Neural progenitor cell (in vitro differentiated cells): ENCODE data around the gene USP32. TPM values are rescaled to one million over a fixed set of nuclear protein-coding genes. Genes with fewer than 3 reads are reported as not detected.

Experiments used
- DNase-seq: peaks from one replicate; pipeline ENCODE4 v3.0.0-alpha.2; 2016; ENCODE audit warnings: low spot score
- H2AFZ ChIP-seq: fragments of 200-600 bp; sonication (generic); replicated peaks from 2 replicates; pipeline ENCODE4 v1.6.1; 2016; ENCODE audit warnings: antibody characterized with exemption
- H3F3A ChIP-seq: fragments of 200-600 bp; sonication (generic); 2 replicates; pipeline ENCODE4 v1.6.1; 2016; ENCODE audit warnings: antibody characterized with exemption, low read depth
- H3K27ac ChIP-seq: fragments of 200-600 bp; sonication (generic); 2 replicates; pipeline ENCODE4 v1.5.1; 2016; ENCODE audit warnings: mild to moderate bottlenecking
- H3K27me3 ChIP-seq: fragments of 200-600 bp; sonication (generic); 2 replicates; pipeline ENCODE4 v1.6.1; 2016; ENCODE audit warnings: mild to moderate bottlenecking, moderate library complexity
- H3K36me3 ChIP-seq: fragments of 200-600 bp; sonication (generic); 2 replicates; pipeline ENCODE4 v1.5.1; 2016
- H3K4me1 ChIP-seq: fragments of 200-600 bp; sonication (generic); 2 replicates; pipeline ENCODE4 v1.6.1; 2016; ENCODE audit warnings: mixed run types
- H3K4me2 ChIP-seq: fragments of 200-600 bp; sonication (generic); 2 replicates; pipeline ENCODE4 v1.6.1; 2016
- H3K4me3 ChIP-seq: fragments of 200-600 bp; sonication (generic); 2 replicates; pipeline ENCODE4 v1.5.1; 2016
- H3K79me2 ChIP-seq: fragments of 200-600 bp; sonication (generic); 2 replicates; pipeline ENCODE4 v1.6.1; 2016; ENCODE audit warnings: low read depth
- H3K9ac ChIP-seq: fragments of 200-600 bp; sonication (generic); 2 replicates; pipeline ENCODE4 v1.6.1; 2016
- H3K9me3 ChIP-seq: fragments of 200-600 bp; sonication (generic); 2 replicates; pipeline ENCODE4 v1.5.1; 2016; ENCODE audit warnings: low read depth
- H4K20me1 ChIP-seq: fragments of 200-600 bp; sonication (generic); 2 replicates; pipeline ENCODE4 v1.6.1; 2016; ENCODE audit warnings: low read depth
- H3K27ac Mint-ChIP-seq: 3 replicates; pipeline ENCODE4 v1.8.0; 2021; ENCODE audit warnings: mixed read lengths
- H3K27me3 Mint-ChIP-seq: 2 replicates; pipeline ENCODE4 v1.8.0; 2022; ENCODE audit warnings: low read depth, mild to moderate bottlenecking, inconsistent platforms, moderate library complexity, mixed read lengths; ENCODE audit not compliant: insufficient read depth
- H3K36me3 Mint-ChIP-seq: 3 replicates; pipeline ENCODE4 v1.8.0; 2021; ENCODE audit warnings: mixed read lengths
- H3K4me1 Mint-ChIP-seq: 3 replicates; pipeline ENCODE4 v1.8.0; 2021; ENCODE audit warnings: mixed read lengths
- H3K4me3 Mint-ChIP-seq: 3 replicates; pipeline ENCODE4 v1.8.0; 2021; ENCODE audit warnings: mild to moderate bottlenecking, moderate library complexity, mixed read lengths
- H3K9me3 Mint-ChIP-seq: 3 replicates; pipeline ENCODE4 v1.8.0; 2020; ENCODE audit warnings: mixed read lengths
- CTCF ChIP-seq: fragments of 200-600 bp; sonication (generic); IDR thresholded peaks from 2 replicates; pipeline ENCODE4 v1.5.1; 2017; ENCODE audit warnings: antibody characterized with exemption, mild to moderate bottlenecking
- EZH2 ChIP-seq: fragments of 200-600 bp; sonication (generic); IDR thresholded peaks from 2 replicates; pipeline ENCODE4 v1.6.1; 2017; ENCODE audit warnings: antibody characterized with exemption, mild to moderate bottlenecking, moderate library complexity
- EZH2phosphoT487 ChIP-seq: fragments of 200-600 bp; sonication (generic); IDR thresholded peaks from 2 replicates; pipeline ENCODE4 v1.6.1; 2017; ENCODE audit warnings: antibody characterized with exemption
- total RNA-seq: library from RNA; depleted of rRNA; stranded (reverse); fragments of >200 nt; gene quantifications from 2 replicates; pipeline ENCODE4 v1.2.3, GENCODE V29; 2015; ENCODE audit warnings: low replicate concordance

Gene USP32
- total RNA-seq, 1 donor from 2014 or later = 45.0 TPM

GRCh38 chr17:60155815-60156214 is 236.1 kb downstream of the USP32 start:
- H3K27me3 Mint-ChIP-seq = peaks cover 38% of the 10 kb centered on the region
- no peak overlapping the region for H3K4me2 ChIP-seq
- H3K36me3 Mint-ChIP-seq = no peaks in the 10 kb centered on the region
- peaks cover 34% of the 10 kb centered on the region for H3K4me1 ChIP-seq
- no peak overlapping the region for H3K4me3 Mint-ChIP-seq
- no peaks in the 10 kb centered on the region for H3K9me3 Mint-ChIP-seq
- no peaks in the 10 kb centered on the region for H3K9me3 ChIP-seq
- no peak overlapping the region for H2AFZ ChIP-seq
- TF ChIP-seq EZH2phosphoT487 = no peak
- TF ChIP-seq CTCF = no peak
- TF ChIP-seq EZH2 = no peak
- no peak for DNase-seq
- H3K9ac ChIP-seq = no peak overlapping the region
- H3K4me3 ChIP-seq = no peak overlapping the region
- H3K4me1 Mint-ChIP-seq = peaks cover 32% of the 10 kb centered on the region
- peaks cover 24% of the 10 kb centered on the region for H3F3A ChIP-seq
- peaks cover 11% of the 10 kb centered on the region for H3K27me3 ChIP-seq
- H3K79me2 ChIP-seq = no peaks in the 10 kb centered on the region
- no peak overlapping the region for H3K27ac ChIP-seq
- no peaks in the 10 kb centered on the region for H3K36me3 ChIP-seq
- H3K27ac Mint-ChIP-seq = no peak overlapping the region
- peaks cover 5% of the 10 kb centered on the region for H4K20me1 ChIP-seq

GRCh38 chr17:60155427-60155814 is 236.5 kb downstream of the USP32 start:
- Mint-ChIP-seq H3K4me1 (peaks cover 32% of the 10 kb centered on the region), H3K27ac (peak overlapping the region; percentile 38), H3K27me3 (peaks cover 40% of the 10 kb centered on the region), H3K36me3 (no peaks in the 10 kb centered on the region), H3K9me3 (no peaks in the 10 kb centered on the region), H3K4me3 (no peak overlapping the region)
- H3K79me2 ChIP-seq = no peaks in the 10 kb centered on the region
- H3K36me3 ChIP-seq = no peaks in the 10 kb centered on the region
- no peak for TF ChIP-seq EZH2
- no peak for TF ChIP-seq EZH2phosphoT487
- TF ChIP-seq CTCF = no peak
- H3K9ac ChIP-seq = no peak overlapping the region
- H3K4me1 ChIP-seq = peaks cover 35% of the 10 kb centered on the region
- no peak overlapping the region for H3K27ac ChIP-seq
- peaks cover 5% of the 10 kb centered on the region for H4K20me1 ChIP-seq
- H3K27me3 ChIP-seq = peaks cover 15% of the 10 kb centered on the region
- no peak overlapping the region for H3K4me3 ChIP-seq
- no peaks in the 10 kb centered on the region for H3K9me3 ChIP-seq
- H3K4me2 ChIP-seq = no peak overlapping the region
- no peak overlapping the region for H2AFZ ChIP-seq
- peaks cover 24% of the 10 kb centered on the region for H3F3A ChIP-seq
- no peak for DNase-seq

- peaks cover 5% of the 10 kb centered on the region for H4K20me1 ChIP-seq
- H3K27ac ChIP-seq = no peak overlapping the region
- peak overlapping the region; percentile 36 for H3K4me2 ChIP-seq
- peaks cover 21% of the 10 kb centered on the region for H3K27me3 ChIP-seq
- no peaks in the 10 kb centered on the region for H3K9me3 ChIP-seq
- H3K4me3 Mint-ChIP-seq = peak overlapping the region; percentile 58
- no peak overlapping the region for H3K4me3 ChIP-seq
- no peaks in the 10 kb centered on the region for H3K79me2 ChIP-seq
- DNase-seq = no peak
- peaks cover 27% of the 10 kb centered on the region for H3K4me1 Mint-ChIP-seq
- H3K27me3 Mint-ChIP-seq = peaks cover 37% of the 10 kb centered on the region
- H3K27ac Mint-ChIP-seq = peak overlapping the region; percentile 66
- TF ChIP-seq CTCF (no peak), EZH2 (no peak), EZH2phosphoT487 (no peak)
- H3F3A ChIP-seq = peaks cover 25% of the 10 kb centered on the region
- H2AFZ ChIP-seq = no peak overlapping the region
- no peaks in the 10 kb centered on the region for H3K9me3 Mint-ChIP-seq
- H3K36me3 Mint-ChIP-seq = no peaks in the 10 kb centered on the region
- no peaks in the 10 kb centered on the region for H3K36me3 ChIP-seq
- H3K9ac ChIP-seq = no peak overlapping the region
- peaks cover 37% of the 10 kb centered on the region for H3K4me1 ChIP-seq
These were observed 237.1 kb downstream of the USP32 start for GRCh38 chr17:60154616-60155426.
